ENCODE measurements around the gene OSBPL3. TPM values are rescaled to one million over a fixed set of nuclear protein-coding genes. Genes with fewer than 3 reads are reported as not detected.

Gene OSBPL3
- total RNA-seq, 1 experiment from 2014 or later = 7.1 TPM

DNA sequence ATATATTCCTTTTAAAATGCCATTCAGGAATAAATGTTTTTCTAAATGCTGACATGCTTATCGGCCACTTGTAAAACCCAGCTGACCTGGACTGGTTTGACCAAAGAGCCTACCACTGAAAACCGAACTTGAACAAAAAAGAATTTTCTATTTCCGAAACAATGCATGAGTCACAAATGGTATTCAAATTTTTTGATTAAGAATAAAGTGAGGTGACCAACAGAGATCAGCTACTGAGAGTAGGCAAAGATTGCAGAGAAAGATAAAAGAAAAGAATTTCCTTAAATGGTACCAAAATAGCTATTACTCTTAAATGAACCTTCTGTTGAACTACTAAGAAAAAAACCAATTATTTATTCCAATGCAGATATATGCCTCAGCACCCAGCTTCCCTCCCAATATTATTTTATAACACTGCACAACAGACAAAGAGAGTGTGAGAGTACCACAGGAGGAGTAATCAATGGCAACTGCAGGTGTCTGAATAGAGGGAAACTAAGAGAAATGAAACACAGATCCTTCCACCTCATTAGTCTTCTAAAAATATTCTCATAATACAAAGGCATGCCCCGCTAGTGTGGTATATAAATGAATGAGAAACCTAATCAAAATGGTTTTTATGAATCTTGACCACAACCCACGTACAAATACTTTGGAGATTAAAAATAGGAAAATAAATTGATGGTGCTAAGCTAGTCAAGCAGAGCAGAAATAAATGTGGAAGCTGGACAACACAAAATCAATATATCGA, 20.1 kb downstream of the OSBPL3 start:
- DNase-seq (ENCODE audit: low spot score) = no peak
- in situ Hi-C loops (cut with HindIII; ENCODE audit: low sequenced_read_pairs) = no loop called here

DNA sequence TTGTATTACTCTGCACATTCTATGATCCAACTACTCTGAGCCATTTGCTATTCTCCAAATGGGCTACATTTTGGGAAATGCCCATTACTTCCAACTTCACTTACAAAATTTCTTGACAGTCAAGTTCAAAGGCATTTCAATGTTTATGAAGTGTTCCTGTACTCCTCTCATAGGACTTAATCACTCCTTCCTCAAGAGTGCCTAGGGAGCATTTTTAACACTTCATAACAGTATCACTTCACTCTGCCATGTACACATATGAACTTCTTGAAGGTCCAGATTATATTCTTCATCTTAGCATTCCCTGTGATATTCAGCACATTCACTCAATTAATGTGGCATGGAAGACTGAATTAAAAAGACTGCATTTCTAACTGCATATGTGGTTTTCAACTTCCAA, 21.6 kb downstream of the OSBPL3 start:
- in situ Hi-C loops (cut with HindIII; ENCODE audit: low sequenced_read_pairs) = no loop called here
- DNase-seq (ENCODE audit: low spot score) = no peak

DNA sequence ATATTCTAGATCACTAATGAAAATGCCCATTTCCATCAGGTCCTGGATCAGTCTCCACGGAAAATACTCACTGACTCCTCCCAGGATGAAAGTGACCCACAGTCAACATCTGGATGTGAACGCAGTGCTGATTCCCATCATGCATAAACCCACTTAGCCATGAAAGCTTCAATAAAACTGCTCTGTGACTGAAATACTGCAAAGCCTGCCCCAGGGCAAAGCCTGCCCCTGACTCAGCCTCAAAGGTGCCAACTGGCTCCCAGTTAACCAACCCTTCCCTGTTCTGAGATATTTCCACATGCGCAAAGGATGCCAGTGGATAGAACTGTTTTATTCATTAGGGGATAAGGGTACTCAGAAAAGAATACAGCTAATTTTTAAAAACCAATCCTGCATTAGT, 24.0 kb downstream of the OSBPL3 start:
- in situ Hi-C loops (cut with HindIII; ENCODE audit: low sequenced_read_pairs) = no loop called here
- DNase-seq (ENCODE audit: low spot score) = no peak

DNA sequence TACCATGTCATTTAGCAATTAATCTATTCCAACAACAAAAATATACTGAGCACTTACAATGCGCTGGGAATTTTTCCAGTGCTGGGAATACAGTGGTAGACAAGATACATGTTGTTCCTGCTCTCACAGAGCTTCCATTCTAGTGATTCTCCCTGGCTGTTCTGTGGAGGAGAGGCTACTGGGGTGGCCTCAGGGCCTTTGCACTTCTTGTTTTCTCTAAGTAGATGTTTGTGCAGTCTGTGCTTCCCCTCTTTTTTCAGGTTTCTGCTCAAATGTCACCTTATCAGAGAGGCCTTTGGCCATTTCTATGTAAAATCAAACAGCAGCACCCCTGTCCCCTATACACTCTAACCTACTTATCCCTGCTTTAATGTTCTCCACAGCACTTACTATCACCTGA, 24.7 kb downstream of the OSBPL3 start:
- in situ Hi-C loops (cut with HindIII; ENCODE audit: low sequenced_read_pairs) = no loop called here
- DNase-seq (ENCODE audit: low spot score) = no peak

DNA sequence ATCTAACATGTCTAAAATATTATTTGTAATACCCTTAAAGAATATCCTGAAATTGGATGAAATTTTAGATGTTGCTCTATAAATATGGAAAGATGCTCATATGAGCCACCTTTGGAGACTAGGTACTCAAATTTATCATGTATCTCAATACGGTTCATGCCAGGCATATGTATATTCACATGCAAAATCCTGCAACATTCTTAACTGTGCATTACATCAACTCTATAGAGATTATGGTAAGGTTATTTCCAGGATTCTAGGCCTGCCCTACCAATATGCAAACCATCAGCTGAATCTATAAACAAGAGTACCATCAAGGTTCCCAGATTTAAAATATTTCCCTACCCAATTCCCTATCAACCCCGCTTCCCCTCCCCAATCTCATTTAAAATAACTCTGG, 27.5 kb downstream of the OSBPL3 start:
- in situ Hi-C loops (cut with HindIII; ENCODE audit: low sequenced_read_pairs) = no loop called here
- DNase-seq (ENCODE audit: low spot score) = no peak

DNA sequence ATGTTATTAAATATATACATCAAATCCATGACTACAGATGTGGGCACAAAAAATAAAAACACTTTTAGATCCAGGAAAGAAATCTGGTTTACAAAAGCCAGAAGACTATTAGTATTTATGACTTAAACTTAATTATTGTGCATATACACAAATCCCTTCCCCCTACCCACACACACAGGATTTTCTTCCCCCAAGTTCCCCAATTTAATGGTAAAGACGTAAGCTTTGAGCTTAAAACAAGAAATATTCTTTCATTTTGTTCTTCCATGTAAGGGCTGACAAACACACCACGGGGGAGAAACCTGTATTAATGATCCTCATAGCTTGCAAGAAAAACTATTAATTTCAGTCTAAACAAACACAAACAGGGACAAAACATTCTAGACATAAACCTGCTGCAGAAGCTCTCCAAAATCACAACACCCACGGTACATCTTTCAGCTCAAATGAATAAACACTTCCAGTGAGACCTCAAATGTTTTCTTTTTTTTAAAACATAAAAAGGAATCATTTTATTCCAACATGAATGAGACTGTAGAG, 28.5 kb downstream of the OSBPL3 start:
- in situ Hi-C loops (cut with HindIII; ENCODE audit: low sequenced_read_pairs) = no loop called here
- DNase-seq (ENCODE audit: low spot score) = no peak

DNA sequence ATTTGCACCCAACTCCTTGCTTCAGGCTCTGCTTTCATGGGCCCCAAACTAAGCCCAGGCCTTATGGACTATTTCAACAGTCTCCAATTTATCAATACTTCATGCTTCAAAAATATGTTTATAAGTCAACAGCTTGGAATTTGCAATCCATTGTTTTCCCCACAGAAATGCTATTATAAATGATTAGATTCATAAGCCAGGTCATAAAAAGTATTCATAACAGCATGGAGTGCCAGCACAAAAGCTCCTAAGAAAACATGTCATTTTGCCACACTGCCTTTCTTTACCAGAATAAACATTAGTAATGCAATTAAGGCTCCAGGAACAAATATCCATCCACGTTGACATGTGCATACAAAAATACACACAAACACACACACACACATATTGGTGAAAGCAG, 30.1 kb downstream of the OSBPL3 start:
- in situ Hi-C loops (cut with HindIII; ENCODE audit: low sequenced_read_pairs) = no loop called here
- no peak for DNase-seq (ENCODE audit: low spot score)

DNA sequence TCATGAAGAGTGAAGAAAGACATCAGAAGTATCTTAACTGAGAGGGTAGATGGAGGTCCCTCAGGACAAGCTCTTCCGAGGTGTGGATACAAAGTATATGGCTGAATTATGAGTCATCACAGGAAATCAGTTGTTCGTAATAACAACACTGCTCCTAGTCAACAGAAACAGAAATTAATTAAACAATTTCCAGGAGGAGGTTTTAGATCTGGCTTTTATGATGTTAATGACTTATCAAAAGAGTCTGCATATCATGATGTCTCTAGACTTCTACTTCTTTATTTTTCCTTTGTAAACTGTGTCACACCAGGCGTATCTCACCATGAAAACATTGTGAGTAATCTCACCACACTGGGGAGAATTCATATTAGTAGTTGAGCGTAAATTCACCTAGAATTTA, 31.2 kb downstream of the OSBPL3 start:
- no peak for DNase-seq (ENCODE audit: low spot score)
- in situ Hi-C loops (cut with HindIII; ENCODE audit: low sequenced_read_pairs) = no loop called here

DNA sequence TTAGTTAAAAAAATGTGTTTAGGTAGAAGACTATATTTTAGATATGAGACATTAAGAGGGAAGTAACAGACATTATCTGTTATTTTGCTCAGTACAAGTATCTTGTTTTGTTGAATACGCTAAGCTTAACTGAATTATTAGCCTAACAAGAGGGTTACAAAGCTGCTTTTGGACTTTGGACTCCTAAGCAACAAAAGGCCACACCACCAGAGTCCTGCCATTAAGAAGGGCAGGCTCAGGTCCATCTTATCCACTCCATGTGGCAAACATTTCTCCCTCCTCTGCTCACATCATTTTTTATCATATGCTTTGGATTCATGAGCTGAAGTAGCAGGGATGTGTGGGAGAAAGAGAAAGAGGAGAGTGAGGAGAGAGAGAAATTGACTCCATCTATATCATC, 33.5 kb downstream of the OSBPL3 start:
- DNase-seq (ENCODE audit: low spot score) = no peak
- in situ Hi-C loops (cut with HindIII; ENCODE audit: low sequenced_read_pairs) = no loop called here

DNA sequence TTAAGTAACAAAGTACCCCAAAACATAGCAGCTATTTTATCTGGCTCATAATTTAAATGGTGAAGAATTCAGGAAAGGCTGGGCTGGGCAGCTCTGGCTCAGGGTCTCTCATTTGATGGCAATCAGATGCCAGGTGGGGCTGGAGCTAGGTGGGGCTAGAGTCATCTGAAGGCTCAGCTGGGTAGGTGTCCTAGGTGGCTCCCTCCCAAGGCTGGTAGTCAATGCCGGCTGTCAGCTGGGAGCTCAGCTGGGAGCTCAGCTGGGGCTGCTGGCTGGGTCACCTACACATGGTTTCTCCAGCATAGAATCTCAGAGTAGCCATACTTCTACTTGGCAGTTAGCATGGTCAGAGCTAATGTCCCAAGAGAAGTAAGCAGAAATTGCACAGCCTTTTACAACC, 34.1 kb downstream of the OSBPL3 start:
- in situ Hi-C loops (cut with HindIII; ENCODE audit: low sequenced_read_pairs) = no loop called here
- DNase-seq (ENCODE audit: low spot score) = no peak

DNA sequence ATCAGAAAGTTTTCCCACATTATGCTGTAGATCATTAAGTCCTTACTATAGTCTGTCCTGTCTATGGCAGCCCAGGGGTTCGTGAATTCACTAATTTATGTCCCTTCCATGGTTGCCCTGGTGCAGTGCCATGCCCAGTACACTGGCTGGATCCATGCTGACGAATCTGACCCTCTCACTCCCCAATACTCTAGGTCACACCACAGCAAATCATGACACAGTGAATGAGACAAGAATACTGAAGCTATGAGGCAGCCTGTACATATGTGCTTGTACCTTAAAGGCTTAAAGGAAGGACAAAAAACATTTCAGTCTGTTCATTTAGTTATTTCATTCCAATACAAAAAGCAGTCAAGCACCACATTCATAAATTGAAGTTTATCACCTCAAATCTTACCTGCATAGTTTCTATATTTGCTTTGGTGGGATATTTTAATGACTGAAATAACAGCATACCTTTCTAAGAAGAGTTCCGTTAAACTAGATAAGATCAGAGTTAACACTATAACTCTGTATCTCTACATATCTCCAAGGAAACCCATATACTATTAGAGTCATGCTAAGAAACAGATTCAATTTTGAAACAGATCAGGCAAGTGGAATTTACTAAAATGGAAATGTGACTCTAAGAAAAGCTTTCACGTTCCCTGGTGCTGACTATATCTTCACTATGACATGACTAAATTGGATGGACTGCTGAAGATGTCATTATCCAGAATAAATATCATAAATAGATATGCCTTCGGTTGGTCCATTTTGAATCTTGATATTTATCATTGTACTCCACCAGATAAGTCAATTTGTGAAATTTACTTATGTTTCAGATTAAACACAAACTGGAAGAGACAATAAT, 36.7 kb downstream of the OSBPL3 start:
- in situ Hi-C loops (cut with HindIII; ENCODE audit: low sequenced_read_pairs) = no loop called here
- DNase-seq (ENCODE audit: low spot score) = no peak

DNA sequence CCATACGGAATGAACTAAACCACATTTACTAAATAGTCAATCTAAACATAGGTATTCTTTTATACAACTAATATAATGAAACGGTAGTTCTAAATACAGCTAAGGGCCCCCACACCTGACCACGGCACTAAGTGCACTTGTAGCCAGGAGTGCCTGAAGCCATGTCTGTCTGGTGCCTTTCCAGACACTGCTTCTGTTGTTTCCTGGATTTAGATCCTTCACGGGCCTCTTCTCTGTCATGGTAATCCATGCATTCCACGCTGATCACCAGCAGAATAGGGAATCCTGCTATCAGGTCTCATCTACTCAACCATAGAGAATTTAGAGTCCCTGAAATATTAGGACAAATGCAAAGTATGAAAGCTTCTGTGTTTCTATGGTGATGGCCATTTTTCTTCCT, 37.8 kb downstream of the OSBPL3 start:
- no peak for DNase-seq (ENCODE audit: low spot score)
- in situ Hi-C loops (cut with HindIII; ENCODE audit: low sequenced_read_pairs) = no loop called here

DNA sequence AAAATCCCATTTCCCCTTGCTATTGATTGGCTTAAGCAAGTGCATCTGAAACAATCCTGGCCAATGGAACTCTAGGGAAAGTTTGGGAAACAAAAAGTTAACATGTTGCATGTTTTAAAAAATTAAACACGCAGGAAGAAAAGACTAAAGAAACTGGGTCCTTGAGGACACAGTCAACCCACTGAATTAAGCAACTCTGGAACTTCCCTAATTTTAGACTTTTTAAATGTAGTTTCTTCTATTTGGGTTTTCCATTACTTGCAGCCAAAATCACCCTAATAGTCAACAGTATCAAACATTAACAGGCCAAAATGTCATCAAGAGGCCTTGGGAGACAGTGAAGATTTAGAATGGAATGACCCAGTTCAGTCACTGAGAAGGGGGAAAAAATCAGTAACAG, 40.6 kb downstream of the OSBPL3 start:
- in situ Hi-C loops (cut with HindIII; ENCODE audit: low sequenced_read_pairs) = no loop called here
- no peak for DNase-seq (ENCODE audit: low spot score)

DNA sequence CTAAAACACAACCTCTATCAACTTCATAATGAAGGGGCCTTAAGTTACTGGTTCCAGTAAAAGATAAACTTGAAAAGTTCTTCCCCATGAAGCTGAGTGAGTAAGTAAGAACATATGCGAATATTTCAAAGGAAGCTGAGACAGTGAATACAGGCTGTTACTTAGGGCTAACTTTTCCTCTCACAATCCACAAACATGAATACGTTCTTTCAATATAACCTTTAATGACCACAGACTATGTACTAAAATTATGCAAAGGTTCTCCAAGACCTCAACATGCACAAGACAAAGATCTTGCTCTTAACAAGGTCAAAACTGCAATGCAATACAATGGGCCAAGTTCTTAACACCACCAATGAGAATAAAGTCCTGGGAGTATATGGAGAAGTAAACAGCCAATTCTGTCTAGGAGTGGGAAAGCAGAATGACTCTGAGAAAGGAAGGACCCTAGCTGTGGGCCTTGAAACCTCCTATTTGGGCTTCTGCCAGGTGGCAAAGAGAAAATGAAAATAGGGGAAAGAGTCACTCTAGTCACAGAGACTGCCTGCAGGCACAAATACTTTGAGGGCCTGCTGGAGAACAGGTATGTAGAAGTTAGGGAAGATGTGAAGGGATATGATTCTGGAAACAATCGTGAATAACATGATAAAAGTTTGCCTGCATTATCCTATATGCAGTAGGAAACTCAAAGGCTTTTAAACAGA, 43.7 kb downstream of the OSBPL3 start:
- in situ Hi-C loops (cut with HindIII; ENCODE audit: low sequenced_read_pairs) = no loop called here
- DNase-seq (ENCODE audit: low spot score) = no peak

DNA sequence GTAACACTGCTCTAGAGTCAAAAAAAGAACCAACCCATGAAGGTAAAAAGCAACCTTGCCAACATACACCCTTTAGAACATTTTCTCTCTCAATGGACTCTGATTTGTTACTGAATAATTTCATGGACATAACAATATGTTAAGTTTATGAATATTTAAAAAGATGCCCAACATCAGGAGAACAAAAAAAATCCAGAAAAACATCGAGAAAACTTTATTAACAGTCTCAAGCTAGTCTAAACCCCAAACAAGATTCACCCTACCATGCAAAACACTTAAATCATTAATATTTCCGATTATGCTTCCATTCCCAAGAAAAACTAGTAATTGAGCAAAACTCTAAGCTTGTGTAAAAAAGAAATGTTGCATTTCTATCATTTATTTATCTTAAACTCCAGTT, 46.7 kb downstream of the OSBPL3 start:
- in situ Hi-C loops (cut with HindIII; ENCODE audit: low sequenced_read_pairs) = no loop called here
- DNase-seq (ENCODE audit: low spot score) = no peak

DNA sequence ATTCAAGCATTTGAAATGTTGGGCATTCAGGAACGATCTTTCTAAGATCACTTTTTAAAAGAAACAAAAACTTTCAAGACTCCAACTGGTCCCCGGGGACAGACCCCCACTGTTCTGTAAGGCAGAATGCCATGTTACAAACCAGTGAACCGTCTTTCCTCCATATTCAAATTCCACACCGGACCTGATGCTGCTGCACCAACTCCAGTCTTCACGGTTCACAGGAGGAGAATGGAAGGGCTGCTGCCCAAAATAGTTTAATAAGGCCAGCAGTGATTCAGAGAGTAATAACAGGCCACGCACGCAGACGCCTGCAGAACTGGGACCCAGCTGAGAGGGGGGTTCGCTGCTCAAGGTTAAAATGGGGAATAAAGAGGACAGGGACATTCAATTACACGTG, 47.2 kb downstream of the OSBPL3 start:
- DNase-seq (ENCODE audit: low spot score) = peak; percentile 8
- in situ Hi-C loops (cut with HindIII; ENCODE audit: low sequenced_read_pairs) = no loop called here

DNA sequence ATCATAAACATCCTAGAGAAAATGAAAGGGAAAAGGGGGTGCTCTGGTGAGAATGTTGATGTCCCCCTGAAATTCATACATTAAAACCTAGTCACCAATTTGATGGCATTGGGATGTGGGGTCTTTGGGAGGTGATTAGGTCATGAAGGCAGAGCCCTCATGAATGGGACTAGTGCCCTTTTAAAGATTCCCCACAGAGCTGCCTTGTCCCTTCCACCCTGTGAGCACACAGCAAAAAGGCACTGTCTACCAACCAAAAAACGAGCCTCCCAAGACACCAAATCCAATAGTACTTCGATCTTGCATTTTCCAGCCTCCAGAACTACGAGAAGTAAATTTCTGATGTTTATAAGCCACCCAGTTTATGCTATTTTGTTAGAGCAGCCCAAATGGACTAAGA, 47.6 kb downstream of the OSBPL3 start:
- in situ Hi-C loops (cut with HindIII; ENCODE audit: low sequenced_read_pairs) = no loop called here
- no peak for DNase-seq (ENCODE audit: low spot score)

DNA sequence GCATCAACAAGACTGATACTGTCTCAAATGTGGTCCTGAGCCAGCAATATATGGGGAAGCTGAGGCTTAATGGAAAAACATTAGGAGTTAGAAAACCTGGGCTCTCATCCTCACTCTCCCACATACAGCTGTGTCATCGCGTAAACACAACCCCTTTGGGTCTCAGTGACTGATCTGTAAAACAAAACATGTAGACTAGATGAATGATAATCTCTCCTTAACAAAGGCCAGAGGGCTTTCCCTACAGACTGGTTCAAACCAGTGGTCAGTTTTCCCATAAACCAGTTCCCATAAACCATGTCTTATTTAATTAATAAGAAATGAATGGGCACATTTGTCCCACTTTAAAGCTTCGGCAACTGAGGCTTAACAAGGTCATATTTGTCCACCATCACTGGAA, 48.1 kb downstream of the OSBPL3 start:
- in situ Hi-C loops (cut with HindIII; ENCODE audit: low sequenced_read_pairs) = no loop called here
- no peak for DNase-seq (ENCODE audit: low spot score)

DNA sequence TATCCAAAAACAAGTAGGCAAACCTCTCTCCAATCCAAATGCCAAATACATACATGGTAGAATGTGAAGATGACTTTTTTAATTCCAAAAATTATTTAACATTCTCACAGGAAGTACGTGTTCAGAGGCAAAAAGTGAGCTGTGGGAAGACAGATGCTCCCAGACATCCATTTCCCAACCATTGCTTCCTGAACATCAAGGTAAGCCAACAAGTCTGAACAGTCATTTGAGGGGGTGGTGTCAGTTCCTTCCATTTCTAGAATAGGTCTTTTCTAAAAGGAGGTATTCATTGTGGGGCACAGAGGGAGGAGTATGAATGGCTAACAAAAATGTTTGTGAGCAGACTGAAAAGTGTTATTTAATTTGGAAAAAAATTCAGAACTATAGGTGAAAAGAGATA, 49.1 kb downstream of the OSBPL3 start:
- no peak for DNase-seq (ENCODE audit: low spot score)
- in situ Hi-C loops (cut with HindIII; ENCODE audit: low sequenced_read_pairs) = no loop called here
